ENCODE results near the gene STAB1. TPM values are rescaled to one million over a fixed set of nuclear protein-coding genes. Genes with fewer than 3 reads are reported as not detected.

Gene STAB1
- polyA plus RNA-seq, 2 of the 4 experiments (the other 2 are of a cell fraction) = not detected

DNA sequence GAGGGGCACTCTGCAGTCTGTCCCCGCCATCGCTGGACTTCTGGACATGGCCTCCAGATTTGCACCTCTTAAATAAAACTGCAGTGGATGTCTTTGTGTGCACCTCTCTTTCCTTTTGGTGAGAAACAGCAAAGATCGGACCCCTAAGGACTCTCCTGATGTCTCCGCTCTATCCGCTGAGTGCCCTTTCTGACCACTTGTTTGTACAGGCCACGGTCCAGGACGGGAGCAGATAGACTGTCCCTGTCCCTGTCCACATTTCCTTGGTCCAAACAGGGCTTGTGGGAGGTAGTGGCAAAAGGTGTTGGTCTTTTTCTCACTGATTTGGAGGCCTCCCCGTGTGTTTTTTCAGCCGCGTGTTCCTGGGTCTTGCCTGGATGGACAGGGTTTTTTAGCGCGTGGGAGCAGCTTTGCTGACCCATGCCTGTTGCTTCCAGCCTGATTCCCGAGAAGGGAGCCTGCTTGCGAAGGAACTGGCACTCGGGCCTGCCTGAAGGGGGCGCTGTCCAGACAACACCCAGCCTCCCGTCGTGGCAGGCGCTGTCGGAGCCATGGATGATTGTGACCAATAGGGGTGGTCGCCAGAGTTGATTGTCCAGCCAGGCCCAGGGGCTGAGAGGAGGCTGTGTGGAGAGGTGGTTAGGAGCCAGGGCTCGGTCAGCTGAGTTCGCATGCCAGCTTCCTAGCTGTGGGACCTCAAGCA is 13.2 kb upstream of the STAB1 start:
- peak in 1 of 2 experiments; percentile 43; a peak in 3 of 6 replicates for ATAC-seq
- Histone ChIP-seq H3K27ac (no peak overlapping the region), H3K4me2 (no peak overlapping the region), H3K4me1 (no peaks in the 10 kb centered on the region), H3K4me3 (no peak overlapping the region), H3K9me3 (no peaks in the 10 kb centered on the region)
- 96% methylated on average over 14 of the region's 23 CpGs for WGBS (ENCODE audit: missing lambda C conversion rate)
- TF ChIP-seq NR3C1 (IDR thresholded peaks at IDR 0.05) (no peak), GATA3 (IDR thresholded peaks at IDR 0.05; ENCODE audit: borderline replicate concordance) (no peak), JUN (IDR thresholded peaks at IDR 0.05) (no peak), NFE2L2 (conservative IDR thresholded peaks at IDR 0.05; ENCODE audit: low read length) (no peak), CHD2 (IDR thresholded peaks at IDR 0.05; ENCODE audit: low read length, partially characterized antibody) (no peak), KDM1A (IDR thresholded peaks at IDR 0.05; ENCODE audit: low read depth) (no peak), RAD21 (conservative IDR thresholded peaks at IDR 0.05 in 1 of 2, IDR thresholded peaks at IDR 0.05 in 1 of 2) (no peak), CBX2 (IDR thresholded peaks at IDR 0.05; ENCODE audit: borderline replicate concordance, low read depth) (no peak), CBX8 (IDR thresholded peaks at IDR 0.05) (no peak), BHLHE40 (IDR thresholded peaks at IDR 0.05; ENCODE audit: low read depth, low read length) (no peak), MYC (IDR thresholded peaks at IDR 0.05; ENCODE audit: borderline replicate concordance, low read length) (no peak), FOSL2 (IDR thresholded peaks at IDR 0.05) (no peak), FOSL2 (CRISPR knock-in tag; IDR thresholded peaks at IDR 0.05) (no peak)
- TF ChIP-seq, protein P1, sequence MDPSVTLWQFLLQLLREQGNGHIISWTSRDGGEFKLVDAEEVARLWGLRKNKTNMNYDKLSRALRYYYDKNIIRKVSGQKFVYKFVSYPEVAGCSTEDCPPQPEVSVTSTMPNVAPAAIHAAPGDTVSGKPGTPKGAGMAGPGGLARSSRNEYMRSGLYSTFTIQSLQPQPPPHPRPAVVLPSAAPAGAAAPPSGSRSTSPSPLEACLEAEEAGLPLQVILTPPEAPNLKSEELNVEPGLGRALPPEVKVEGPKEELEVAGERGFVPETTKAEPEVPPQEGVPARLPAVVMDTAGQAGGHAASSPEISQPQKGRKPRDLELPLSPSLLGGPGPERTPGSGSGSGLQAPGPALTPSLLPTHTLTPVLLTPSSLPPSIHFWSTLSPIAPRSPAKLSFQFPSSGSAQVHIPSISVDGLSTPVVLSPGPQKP (IDR thresholded peaks at IDR 0.05; ENCODE audit: low read depth, low read length) = no peak
- TF ChIP-seq, protein P2, sequence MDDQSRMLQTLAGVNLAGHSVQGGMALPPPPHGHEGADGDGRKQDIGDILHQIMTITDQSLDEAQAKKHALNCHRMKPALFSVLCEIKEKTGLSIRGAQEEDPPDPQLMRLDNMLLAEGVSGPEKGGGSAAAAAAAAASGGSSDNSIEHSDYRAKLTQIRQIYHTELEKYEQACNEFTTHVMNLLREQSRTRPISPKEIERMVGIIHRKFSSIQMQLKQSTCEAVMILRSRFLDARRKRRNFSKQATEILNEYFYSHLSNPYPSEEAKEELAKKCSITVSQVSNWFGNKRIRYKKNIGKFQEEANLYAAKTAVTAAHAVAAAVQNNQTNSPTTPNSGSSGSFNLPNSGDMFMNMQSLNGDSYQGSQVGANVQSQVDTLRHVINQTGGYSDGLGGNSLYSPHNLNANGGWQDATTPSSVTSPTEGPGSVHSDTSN (IDR thresholded peaks at IDR 0.05) = no peak
- TF ChIP-seq, protein P3, sequence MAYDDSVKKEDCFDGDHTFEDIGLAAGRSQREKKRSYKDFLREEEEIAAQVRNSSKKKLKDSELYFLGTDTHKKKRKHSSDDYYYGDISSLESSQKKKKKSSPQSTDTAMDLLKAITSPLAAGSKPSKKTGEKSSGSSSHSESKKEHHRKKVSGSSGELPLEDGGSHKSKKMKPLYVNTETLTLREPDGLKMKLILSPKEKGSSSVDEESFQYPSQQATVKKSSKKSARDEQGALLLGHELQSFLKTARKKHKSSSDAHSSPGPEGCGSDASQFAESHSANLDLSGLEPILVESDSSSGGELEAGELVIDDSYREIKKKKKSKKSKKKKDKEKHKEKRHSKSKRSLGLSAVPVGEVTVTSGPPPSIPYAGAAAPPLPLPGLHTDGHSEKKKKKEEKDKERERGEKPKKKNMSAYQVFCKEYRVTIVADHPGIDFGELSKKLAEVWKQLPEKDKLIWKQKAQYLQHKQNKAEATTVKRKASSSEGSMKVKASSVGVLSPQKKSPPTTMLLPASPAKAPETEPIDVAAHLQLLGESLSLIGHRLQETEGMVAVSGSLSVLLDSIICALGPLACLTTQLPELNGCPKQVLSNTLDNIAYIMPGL (CRISPR knock-in tag; IDR thresholded peaks at IDR 0.05; ENCODE audit: borderline replicate concordance) = no peak
- TF ChIP-seq, protein P4, sequence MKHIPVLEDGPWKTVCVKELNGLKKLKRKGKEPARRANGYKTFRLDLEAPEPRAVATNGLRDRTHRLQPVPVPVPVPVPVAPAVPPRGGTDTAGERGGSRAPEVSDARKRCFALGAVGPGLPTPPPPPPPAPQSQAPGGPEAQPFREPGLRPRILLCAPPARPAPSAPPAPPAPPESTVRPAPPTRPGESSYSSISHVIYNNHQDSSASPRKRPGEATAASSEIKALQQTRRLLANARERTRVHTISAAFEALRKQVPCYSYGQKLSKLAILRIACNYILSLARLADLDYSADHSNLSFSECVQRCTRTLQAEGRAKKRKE (CRISPR knock-in tag; IDR thresholded peaks at IDR 0.05; ENCODE audit: low read depth) = no peak
- FAIRE-seq = no peak
- ChIA-PET POLR2A (no interaction called here), CTCF (interaction anchor here (0.6 to 4.3 kb wide), 5 partner anchors 10 to 114 kb away, joined by 3 to 23 read pairs (median 4); no protein-coding TSS in a partner anchor)
- DNase-seq (ENCODE audit: low read depth in 1 of 2, low spot score in 1 of 2) = peak; percentile 12 to 38

DNA sequence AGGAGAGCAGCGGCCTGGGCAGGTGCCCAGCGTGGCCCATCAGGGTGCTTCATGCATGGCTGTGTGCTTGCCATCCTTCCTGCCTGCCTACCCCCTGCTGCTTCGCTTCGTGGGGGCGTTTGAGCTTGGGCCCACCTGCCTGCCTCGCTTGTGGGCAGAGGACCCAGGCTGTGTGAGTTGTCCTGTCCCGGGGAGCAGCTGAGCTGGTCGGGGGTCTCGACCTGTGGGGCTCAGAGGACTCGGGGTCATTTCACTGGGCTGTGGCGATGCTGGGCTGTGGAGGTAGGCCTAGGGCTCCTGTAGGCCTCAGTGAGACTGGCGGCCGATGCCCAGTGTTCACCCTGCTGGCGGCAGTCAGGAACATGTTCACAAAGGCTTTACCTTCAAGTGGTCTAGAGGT is 12.1 kb upstream of the STAB1 start:
- Histone ChIP-seq H3K27ac (no peak overlapping the region), H3K4me1 (no peaks in the 10 kb centered on the region), H3K4me2 (no peak overlapping the region), H3K4me3 (no peak overlapping the region), H3K9me3 (no peaks in the 10 kb centered on the region)
- DNase-seq (ENCODE audit: low read depth in 1 of 2, low spot score in 1 of 2) (no peak), ATAC-seq (peak in 1 of 2 experiments; percentile 20; a peak in 2 of 6 replicates), FAIRE-seq (no peak)
- 87% methylated on average over 7 of the region's 14 CpGs for WGBS (ENCODE audit: missing lambda C conversion rate)
- CTCF ChIA-PET = interaction anchor here (1.2 to 4.3 kb wide), 2 partner anchors 11 to 28 kb away, joined by 3 to 23 read pairs; no protein-coding TSS in a partner anchor
- POLR2A ChIA-PET = no interaction called here
- TF ChIP-seq KDM5A (IDR thresholded peaks at IDR 0.05) (no peak), CBX2 (IDR thresholded peaks at IDR 0.05; ENCODE audit: borderline replicate concordance, low read depth) (no peak), CEBPB (IDR thresholded peaks at IDR 0.05) (no peak), GATA3 (IDR thresholded peaks at IDR 0.05; ENCODE audit: borderline replicate concordance) (no peak), HOXB13 (CRISPR knock-in tag; IDR thresholded peaks at IDR 0.05; ENCODE audit: low read depth) (no peak), ZFP36 (IDR thresholded peaks at IDR 0.05; ENCODE audit: borderline replicate concordance, partially characterized antibody) (no peak), RCOR1 (IDR thresholded peaks at IDR 0.05; ENCODE audit: low read depth, low read length) (no peak), SMC3 (IDR thresholded peaks at IDR 0.05) (no peak), FOXS1 (CRISPR knock-in tag; IDR thresholded peaks at IDR 0.05) (no peak), FOSB (CRISPR knock-in tag; IDR thresholded peaks at IDR 0.05) (no peak), EHMT2 (IDR thresholded peaks at IDR 0.05; ENCODE audit: low read depth) (no peak), RAD21 (conservative IDR thresholded peaks at IDR 0.05 in 1 of 2, IDR thresholded peaks at IDR 0.05 in 1 of 2) (no peak), HOXB5 (CRISPR knock-in tag; IDR thresholded peaks at IDR 0.05) (no peak)
- TF ChIP-seq, protein P1 (IDR thresholded peaks at IDR 0.05; ENCODE audit: low read depth, low read length) = no peak
- TF ChIP-seq, protein P5, sequence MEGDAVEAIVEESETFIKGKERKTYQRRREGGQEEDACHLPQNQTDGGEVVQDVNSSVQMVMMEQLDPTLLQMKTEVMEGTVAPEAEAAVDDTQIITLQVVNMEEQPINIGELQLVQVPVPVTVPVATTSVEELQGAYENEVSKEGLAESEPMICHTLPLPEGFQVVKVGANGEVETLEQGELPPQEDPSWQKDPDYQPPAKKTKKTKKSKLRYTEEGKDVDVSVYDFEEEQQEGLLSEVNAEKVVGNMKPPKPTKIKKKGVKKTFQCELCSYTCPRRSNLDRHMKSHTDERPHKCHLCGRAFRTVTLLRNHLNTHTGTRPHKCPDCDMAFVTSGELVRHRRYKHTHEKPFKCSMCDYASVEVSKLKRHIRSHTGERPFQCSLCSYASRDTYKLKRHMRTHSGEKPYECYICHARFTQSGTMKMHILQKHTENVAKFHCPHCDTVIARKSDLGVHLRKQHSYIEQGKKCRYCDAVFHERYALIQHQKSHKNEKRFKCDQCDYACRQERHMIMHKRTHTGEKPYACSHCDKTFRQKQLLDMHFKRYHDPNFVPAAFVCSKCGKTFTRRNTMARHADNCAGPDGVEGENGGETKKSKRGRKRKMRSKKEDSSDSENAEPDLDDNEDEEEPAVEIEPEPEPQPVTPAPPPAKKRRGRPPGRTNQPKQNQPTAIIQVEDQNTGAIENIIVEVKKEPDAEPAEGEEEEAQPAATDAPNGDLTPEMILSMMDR (IDR thresholded peaks at IDR 0.05) = no peak
- TF ChIP-seq, protein P6, sequence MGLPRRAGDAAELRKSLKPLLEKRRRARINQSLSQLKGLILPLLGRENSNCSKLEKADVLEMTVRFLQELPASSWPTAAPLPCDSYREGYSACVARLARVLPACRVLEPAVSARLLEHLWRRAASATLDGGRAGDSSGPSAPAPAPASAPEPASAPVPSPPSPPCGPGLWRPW (IDR thresholded peaks at IDR 0.05) = no peak
